H1 (cell line): ENCODE data around the gene IRF7. TPM values are rescaled to one million over a fixed set of nuclear protein-coding genes. Genes with fewer than 3 reads are reported as not detected.
"Not testable (repeated sequence)": the region's sequence is repeated elsewhere in the genome, so short reads cannot be mapped to it uniquely, and the experiment has no call there.

Experiments used
- CTCF ChIA-PET: fragments of 300-600 bp; sonication (Branson Sonifier 250); formaldehyde crosslinking; loops from one replicate; lab custom pipeline; 2021; ENCODE audit not compliant: partially characterized antibody; lab: Charles Lee
- POLR2A ChIA-PET: fragments of 300-600 bp; sonication (Branson Sonifier 250); formaldehyde crosslinking; loops from one replicate; lab custom pipeline; 2021; ENCODE audit warnings: inconsistent platforms; ENCODE audit not compliant: partially characterized antibody; lab: Charles Lee
- DNase-seq, 2 experiments: peaks; one replicate each; pipeline versions ENCODE4 v3.0.0 to v3.0.0-alpha.2; 2010 to 2022; ENCODE audit warnings: low spot score in 2 of 2, low read depth in 1 of 2, mixed read lengths in 1 of 2
- FAIRE-seq: peaks from 2 replicates; lab custom pipeline; 2011; peaks lifted over from hg19 to GRCh38; lab: Jason Lieb, UNC
- H2AFZ ChIP-seq: 2 replicates; pipeline ENCODE4 v1.8.1; 2012; ENCODE audit warnings: low read length, inconsistent platforms
- H2AK5ac ChIP-seq: 2 replicates; pipeline ENCODE4 v1.6.1; 2013; ENCODE audit warnings: low read depth, low read length
- H2BK120ac ChIP-seq: replicated peaks from 2 replicates; pipeline ENCODE3; 2013; ENCODE audit warnings: low read depth, low read length, inconsistent platforms
- H2BK12ac ChIP-seq: 2 replicates; pipeline ENCODE4 v1.6.1; 2013; ENCODE audit warnings: low read depth, low read length
- H2BK15ac ChIP-seq: 2 replicates; pipeline ENCODE4 v1.6.1; 2013; ENCODE audit warnings: low read length
- H2BK20ac ChIP-seq: 2 replicates; pipeline ENCODE4 v1.6.1; 2013; ENCODE audit warnings: low read length
- H2BK5ac ChIP-seq: 2 replicates; pipeline ENCODE4 v1.6.1; 2013; ENCODE audit warnings: low read depth, low read length
- H3K14ac ChIP-seq: 2 replicates; pipeline ENCODE4 v1.6.1; 2013; ENCODE audit warnings: inconsistent platforms; ENCODE audit not compliant: insufficient read length
- H3K18ac ChIP-seq: 2 replicates; pipeline ENCODE4 v1.6.1; 2013; ENCODE audit warnings: low read length; ENCODE audit errors: extremely low read depth
- H3K23ac ChIP-seq: 2 replicates; pipeline ENCODE4 v1.6.1; 2013; ENCODE audit warnings: inconsistent platforms; ENCODE audit not compliant: insufficient read length
- H3K23me2 ChIP-seq: 2 replicates; pipeline ENCODE4 v1.6.1; 2013; ENCODE audit warnings: low read depth, low read length
- H3K27ac ChIP-seq: 2 replicates; pipeline ENCODE4 v1.6.1; 2011; ENCODE audit warnings: low read depth, low read length, inconsistent platforms
- H3K27me3 ChIP-seq, 4 experiments: replicated peaks in 1 of 4; 1 replicate in 1 of 4; 2 replicates in 3 of 4; pipeline versions ENCODE4 v1.6.1 to v1.8.1; 2011 to 2013; ENCODE audit warnings: low read length in 3 of 4, mild to moderate bottlenecking in 3 of 4, inconsistent platforms in 2 of 4, mixed read lengths in 2 of 4, moderate library complexity in 1 of 4; ENCODE audit not compliant: control insufficient read depth in 3 of 4, insufficient read depth in 3 of 4; ENCODE audit errors: extremely low read depth in 1 of 4
- H3K36me3 ChIP-seq, 4 experiments: 2 replicates each; pipeline versions ENCODE4 v1.6.1 to v1.8.1; 2011 to 2013; ENCODE audit warnings: mild to moderate bottlenecking in 4 of 4, low read length in 3 of 4, moderate library complexity in 2 of 4, control low read depth in 1 of 4, inconsistent platforms in 1 of 4; ENCODE audit not compliant: insufficient read depth in 4 of 4, control insufficient read depth in 2 of 4
- H3K4ac ChIP-seq: replicated peaks from 2 replicates; pipeline ENCODE3; 2013; ENCODE audit warnings: low read length, low read depth, mixed read lengths, inconsistent platforms; ENCODE audit not compliant: insufficient read length
- H3K4me1 ChIP-seq, 4 experiments: replicated peaks in 1 of 4; 1 replicate in 1 of 4; 2 replicates in 3 of 4; pipeline versions ENCODE4 v1.6.1 to v1.8.1; 2011 to 2013; ENCODE audit warnings: low read length in 3 of 4, inconsistent platforms in 2 of 4, mixed read lengths in 1 of 4; ENCODE audit not compliant: insufficient read depth in 4 of 4, control insufficient read depth in 3 of 4
- H3K4me2 ChIP-seq, 2 experiments: 2 replicates each; pipeline versions ENCODE4 v1.6.1 to v1.8.1; 2011 to 2013; ENCODE audit warnings: low read depth in 2 of 2, low read length in 2 of 2, control low read depth in 1 of 2, inconsistent platforms in 1 of 2, mild to moderate bottlenecking in 1 of 2; ENCODE audit not compliant: insufficient read depth in 1 of 2
- H3K4me3 ChIP-seq, 4 experiments: fragments of 200-600, 300-600 bp in 1 of 4; sonication (generic), shearing (Covaris generic), sonication (Bioruptor Twin) in 1 of 4; 2 replicates each; pipeline versions ENCODE4 v1.5.1 to v1.8.1; 2011 to 2016; ENCODE audit warnings: low read length in 4 of 4, low read depth in 3 of 4, control low read depth in 2 of 4, inconsistent platforms in 2 of 4, mild to moderate bottlenecking in 2 of 4, mixed read lengths in 1 of 4, moderate library complexity in 1 of 4; ENCODE audit not compliant: insufficient read depth in 2 of 4; ENCODE audit errors: extremely low read depth in 1 of 4
- H3K56ac ChIP-seq: replicated peaks from 2 replicates; pipeline ENCODE3; 2013; ENCODE audit warnings: low read depth, mild to moderate bottlenecking, mixed read lengths, low read length, inconsistent platforms; ENCODE audit not compliant: insufficient read length
- H3K79me1 ChIP-seq: 2 replicates; pipeline ENCODE4 v1.6.1; 2013; ENCODE audit warnings: low read depth, low read length, control low read depth
- H3K79me2 ChIP-seq, 2 experiments: 2 replicates each; pipeline versions ENCODE4 v1.6.1 to v1.8.1; 2012 to 2013; ENCODE audit warnings: low read length in 2 of 2, mild to moderate bottlenecking in 2 of 2, inconsistent platforms in 1 of 2; ENCODE audit not compliant: insufficient read depth in 2 of 2, control insufficient read depth in 1 of 2
- H3K9ac ChIP-seq, 4 experiments: replicated peaks in 1 of 4; 1 replicate in 1 of 4; 2 replicates in 3 of 4; pipeline versions ENCODE4 v1.6.1 to v1.8.1; 2011 to 2013; ENCODE audit warnings: low read depth in 3 of 4, low read length in 3 of 4, control low read depth in 2 of 4, mild to moderate bottlenecking in 2 of 4, moderate library complexity in 2 of 4, inconsistent platforms in 1 of 4; ENCODE audit errors: extremely low read depth in 1 of 4
- H3K9me3 ChIP-seq, 2 experiments: 2 replicates each; pipeline versions ENCODE4 v1.6.1 to v1.8.1; 2012 to 2013; ENCODE audit warnings: mild to moderate bottlenecking in 2 of 2, moderate library complexity in 2 of 2, control low read depth in 1 of 2, inconsistent platforms in 1 of 2, low read depth in 1 of 2, low read length in 1 of 2, mixed read lengths in 1 of 2; ENCODE audit not compliant: insufficient read depth in 2 of 2
- H4K20me1 ChIP-seq, 2 experiments: replicated peaks in 1 of 2; 2 replicates each; pipeline versions ENCODE3 to v1.8.1; 2011 to 2013; ENCODE audit warnings: inconsistent platforms in 2 of 2, low read length in 2 of 2, mild to moderate bottlenecking in 1 of 2; ENCODE audit not compliant: insufficient read depth in 2 of 2, control insufficient read depth in 1 of 2
- H4K5ac ChIP-seq: 2 replicates; pipeline ENCODE4 v1.6.1; 2013; ENCODE audit warnings: low read length, low read depth, mixed read lengths, inconsistent platforms; ENCODE audit not compliant: insufficient read length
- H4K8ac ChIP-seq: 2 replicates; pipeline ENCODE4 v1.8.0; 2013; ENCODE audit warnings: mild to moderate bottlenecking, moderate library complexity, low read length, inconsistent platforms; ENCODE audit not compliant: insufficient read depth; ENCODE audit errors: extremely low read depth
- H4K91ac ChIP-seq: replicated peaks from 2 replicates; pipeline ENCODE3; 2013; ENCODE audit warnings: low read length, mixed read lengths, inconsistent platforms; ENCODE audit not compliant: insufficient read length
- WGBS, 2 experiments: shearing (Covaris generic) in 1 of 2; methylation state at CpG; one replicate each; pipeline versions ENCODE4 v1.1.6 to v1.1.7; 2013 to 2015; ENCODE audit warnings: low lambda C conversion rate in 2 of 2, mixed read lengths in 2 of 2, inconsistent platforms in 1 of 2, low coverage in 1 of 2, missing lambda C conversion rate in 1 of 2; ENCODE audit not compliant: insufficient replicate concordance in 2 of 2, insufficient coverage in 1 of 2, insufficient read length in 1 of 2; ENCODE audit errors: extremely low coverage in 1 of 2, missing lambda C conversion rate in 1 of 2; 5-methylcytosine and 5-hydroxymethylcytosine counted together
- polyA plus RNA-seq, 7 experiments: library from polyadenylated mRNA; depleted of rRNA in 3 of 7; stranded (reverse) in 5 of 7; unstranded in 2 of 7; fragments of >200 nt in 5 of 7; fragments of 200-250 nt in 2 of 7; gene quantifications; 1 replicate in 5 of 7; 2 replicates in 1 of 7; 4 replicates in 1 of 7; pipeline versions ENCODE4 v1.2.1 to v1.2.3, GENCODE V29; 2011 to 2013; ENCODE audit warnings: missing spikeins in 2 of 7, mixed read lengths in 2 of 7
- total RNA-seq: library from RNA; stranded (reverse); fragmentation: NEBNext Ultra II Directional; extraction: Animal tissue kit (Norgen Biotek cat#: 25700); gene quantifications from 2 replicates; pipeline ENCODE4 v1.2.1, GENCODE V29; 2021

Gene IRF7
- total and polyA plus RNA-seq, 2 of the 8 experiments (the other 6 are each of a cell fraction or from before 2014, with no cell fraction given): 9.1 to 9.6 TPM

- H2BK5ac ChIP-seq, H2AFZ ChIP-seq, H2BK12ac ChIP-seq, H4K8ac ChIP-seq, H3K9me3 ChIP-seq, FAIRE-seq, H2BK20ac ChIP-seq, H3K23ac ChIP-seq, H4K91ac ChIP-seq, H4K20me1 ChIP-seq, H3K4me2 ChIP-seq, H3K56ac ChIP-seq, H3K9ac ChIP-seq, H2BK15ac ChIP-seq, CTCF ChIA-PET, H3K4ac ChIP-seq, H3K79me2 ChIP-seq, H3K4me3 ChIP-seq, H3K27me3 ChIP-seq, H4K5ac ChIP-seq, H3K14ac ChIP-seq, H3K23me2 ChIP-seq, H3K4me1 ChIP-seq, H2AK5ac ChIP-seq, H3K79me1 ChIP-seq, H2BK120ac ChIP-seq, H3K27ac ChIP-seq, H3K18ac ChIP-seq, DNase-seq: not testable (repeated sequence)
- POLR2A ChIA-PET: interaction anchor here (0.6 to 4.2 kb wide), 6 partner anchors 8 to 190 kb away, joined by 3 to 19 read pairs (median 4); no protein-coding TSS in a partner anchor
- peaks cover 0 to 11% (median 5%) of the 10 kb centered on the region in 4 experiments; a peak in 4 of 8 replicates for H3K36me3 ChIP-seq
- WGBS, 2 experiments: 92% methylated on average over 8 of the region's 14 CpGs; no CpG with 5 or more reads in 1 of the 2 experiments
Measured at GRCh38 chr11:647672-648158, 32.0 kb upstream of the IRF7 start.
